ENCODE data around the gene RILPL1. TPM values are rescaled to one million over a fixed set of nuclear protein-coding genes. Genes with fewer than 3 reads are reported as not detected.

RILPL1 gene
- total RNA-seq, 1 experiment from 2014 or later: 9.7 TPM

DNA sequence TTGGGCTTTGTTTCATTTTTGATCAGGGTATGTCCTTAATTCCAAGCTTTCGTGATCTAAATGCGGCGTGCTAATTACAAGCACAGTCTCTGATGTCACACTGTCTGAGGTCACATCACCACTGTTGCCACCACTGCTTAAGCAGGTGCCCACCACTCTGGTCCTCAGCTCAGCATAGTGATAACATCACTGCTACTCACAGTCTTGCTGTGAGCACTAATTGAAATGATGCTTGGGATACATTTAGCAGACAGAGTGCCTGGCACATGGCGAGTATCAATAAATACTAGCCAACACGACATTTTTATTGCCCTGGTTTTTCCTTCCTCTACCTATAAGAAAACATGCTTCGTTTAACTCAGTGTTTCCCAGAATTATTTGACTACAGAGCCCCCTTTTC, 104.9 kb downstream of the RILPL1 start:
- DNase-seq: no peak
- Mint-ChIP-seq H3K27ac (ENCODE audit: unreplicated experiment) (no peak overlapping the region), H3K4me1 (ENCODE audit: low read depth, unreplicated experiment) (no peaks in the 10 kb centered on the region), H3K4me3 (ENCODE audit: low read depth, unreplicated experiment) (no peak overlapping the region), H3K36me3 (ENCODE audit: insufficient read depth, unreplicated experiment) (peaks cover 5% of the 10 kb centered on the region), H3K27me3 (ENCODE audit: unreplicated experiment) (no peaks in the 10 kb centered on the region), H3K9me3 (ENCODE audit: low read depth, unreplicated experiment) (no peaks in the 10 kb centered on the region)
- intact Hi-C loops (cut with micrococcal nuclease; ENCODE audit: unreplicated experiment): no loop called here
- CTCF ChIA-PET: no interaction called here
- no TSS peak for BruUV-seq (replicated peaks)
- TF ChIP-seq, protein P1, sequence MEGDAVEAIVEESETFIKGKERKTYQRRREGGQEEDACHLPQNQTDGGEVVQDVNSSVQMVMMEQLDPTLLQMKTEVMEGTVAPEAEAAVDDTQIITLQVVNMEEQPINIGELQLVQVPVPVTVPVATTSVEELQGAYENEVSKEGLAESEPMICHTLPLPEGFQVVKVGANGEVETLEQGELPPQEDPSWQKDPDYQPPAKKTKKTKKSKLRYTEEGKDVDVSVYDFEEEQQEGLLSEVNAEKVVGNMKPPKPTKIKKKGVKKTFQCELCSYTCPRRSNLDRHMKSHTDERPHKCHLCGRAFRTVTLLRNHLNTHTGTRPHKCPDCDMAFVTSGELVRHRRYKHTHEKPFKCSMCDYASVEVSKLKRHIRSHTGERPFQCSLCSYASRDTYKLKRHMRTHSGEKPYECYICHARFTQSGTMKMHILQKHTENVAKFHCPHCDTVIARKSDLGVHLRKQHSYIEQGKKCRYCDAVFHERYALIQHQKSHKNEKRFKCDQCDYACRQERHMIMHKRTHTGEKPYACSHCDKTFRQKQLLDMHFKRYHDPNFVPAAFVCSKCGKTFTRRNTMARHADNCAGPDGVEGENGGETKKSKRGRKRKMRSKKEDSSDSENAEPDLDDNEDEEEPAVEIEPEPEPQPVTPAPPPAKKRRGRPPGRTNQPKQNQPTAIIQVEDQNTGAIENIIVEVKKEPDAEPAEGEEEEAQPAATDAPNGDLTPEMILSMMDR (IDR thresholded peaks at IDR 0.05; ENCODE audit: unreplicated experiment): no peak

DNA sequence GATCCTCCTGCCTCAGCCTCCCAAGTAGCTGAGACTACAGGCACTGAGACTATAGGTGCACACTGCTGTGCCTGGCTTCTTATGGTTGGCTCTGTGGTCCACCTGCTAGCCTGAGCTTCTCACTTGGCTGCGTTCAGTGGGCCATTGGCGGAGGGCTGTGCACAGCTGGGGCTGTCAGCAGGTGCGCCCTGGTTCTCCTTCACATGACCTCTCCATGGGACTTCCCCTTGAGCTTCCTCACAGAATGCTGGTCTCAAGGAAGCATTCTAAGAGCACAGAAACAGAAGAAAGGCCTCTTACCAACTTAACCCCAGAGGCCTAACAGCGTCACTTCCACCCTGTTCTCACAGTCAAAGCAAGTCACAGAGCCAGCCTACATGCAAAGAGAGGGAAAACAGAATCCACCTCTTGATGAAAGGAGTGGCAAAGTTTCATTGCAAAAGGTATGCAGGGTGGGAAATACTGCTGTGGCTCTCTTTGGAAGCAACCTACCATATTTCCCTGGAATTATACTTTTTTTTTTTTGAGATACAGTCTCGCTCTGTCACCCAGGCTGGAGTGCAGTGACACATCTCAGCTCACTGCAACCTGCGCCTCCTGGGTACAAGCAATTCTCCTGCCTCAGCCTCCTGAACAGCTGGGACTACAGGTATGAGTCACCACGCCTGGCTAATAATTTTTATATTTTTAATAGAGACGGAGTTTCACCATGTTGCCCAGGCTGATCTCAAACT, 106.3 kb downstream of the RILPL1 start:
- CTCF ChIA-PET: no interaction called here
- H3K4me1 Mint-ChIP-seq (ENCODE audit: low read depth, unreplicated experiment): no peaks in the 10 kb centered on the region
- no peaks in the 10 kb centered on the region for H3K27me3 Mint-ChIP-seq (ENCODE audit: unreplicated experiment)
- intact Hi-C loops (cut with micrococcal nuclease; ENCODE audit: unreplicated experiment): no loop called here
- no peak overlapping the region for H3K4me3 Mint-ChIP-seq (ENCODE audit: low read depth, unreplicated experiment)
- no TSS peak for BruUV-seq (replicated peaks)
- TF ChIP-seq, protein P1 (IDR thresholded peaks at IDR 0.05; ENCODE audit: unreplicated experiment): no peak
- H3K36me3 Mint-ChIP-seq (ENCODE audit: insufficient read depth, unreplicated experiment): peaks cover 5% of the 10 kb centered on the region
- no peak for DNase-seq
- no peaks in the 10 kb centered on the region for H3K9me3 Mint-ChIP-seq (ENCODE audit: low read depth, unreplicated experiment)
- H3K27ac Mint-ChIP-seq (ENCODE audit: unreplicated experiment): no peak overlapping the region

DNA sequence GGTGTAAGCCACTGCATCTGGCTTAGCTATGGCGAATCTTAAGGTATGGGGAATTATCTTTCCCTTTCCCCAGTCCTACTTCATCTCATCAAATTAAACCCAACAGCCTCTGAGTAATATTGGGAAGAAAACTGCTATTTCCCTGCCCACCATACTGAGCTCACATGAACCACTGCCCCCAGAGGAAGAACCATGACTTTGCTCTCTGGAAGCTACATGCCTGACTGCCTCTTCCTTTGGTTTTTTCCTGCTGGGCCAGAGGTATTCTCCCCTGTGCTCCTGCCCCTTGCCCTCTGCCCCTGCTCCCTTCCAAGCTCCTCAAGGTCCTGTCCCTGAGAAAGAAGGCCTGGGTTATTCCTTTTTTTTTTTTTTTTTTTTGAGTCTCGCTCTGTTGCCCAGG, 112.2 kb downstream of the RILPL1 start:
- no peaks in the 10 kb centered on the region for H3K27me3 Mint-ChIP-seq (ENCODE audit: unreplicated experiment)
- H3K36me3 Mint-ChIP-seq (ENCODE audit: insufficient read depth, unreplicated experiment): no peaks in the 10 kb centered on the region
- CTCF ChIA-PET: interaction anchor here (0.7 kb wide), 1 partner anchor 653 kb away, joined by 3 read pairs; no protein-coding TSS in a partner anchor
- no peak overlapping the region for H3K4me3 Mint-ChIP-seq (ENCODE audit: low read depth, unreplicated experiment)
- no peak overlapping the region for H3K27ac Mint-ChIP-seq (ENCODE audit: unreplicated experiment)
- BruUV-seq (replicated peaks): no TSS peak
- no peaks in the 10 kb centered on the region for H3K9me3 Mint-ChIP-seq (ENCODE audit: low read depth, unreplicated experiment)
- H3K4me1 Mint-ChIP-seq (ENCODE audit: low read depth, unreplicated experiment): no peaks in the 10 kb centered on the region
- TF ChIP-seq, protein P1 (IDR thresholded peaks at IDR 0.05; ENCODE audit: unreplicated experiment): no peak
- DNase-seq: no peak
- intact Hi-C loops (cut with micrococcal nuclease; ENCODE audit: unreplicated experiment): no loop called here

Small RNA genes within 50 kb of the gene (microRNA-seq; reads per million reads assigned to microRNA genes)
- not detected for gene MIR3908

Other genes with a start within 250 kb of the RILPL1 start
- gene SBNO1, start 168.9 kb downstream of the RILPL1 start, total RNA-seq (2022): 60.8 and 62.7 TPM in 2 replicates
- 83.5 and 92.6 TPM in 2 replicates for gene KMT5A, start 149.6 kb downstream of the RILPL1 start, total RNA-seq (2022)
- gene RILPL2, start 97.0 kb downstream of the RILPL1 start, total RNA-seq (2022): 2.4 and 2.8 TPM in 2 replicates
- 26.9 and 34.9 TPM in 2 replicates for gene SNRNP35, start 75.6 kb downstream of the RILPL1 start, total RNA-seq (2022)
- gene TMED2, start 50.8 kb upstream of the RILPL1 start, total RNA-seq (2022): 459 and 461 TPM in 2 replicates
- gene DDX55, start 68.4 kb upstream of the RILPL1 start, total RNA-seq (2022): 52.7 TPM in 2 replicates
- gene EIF2B1, start 100.0 kb upstream of the RILPL1 start, total RNA-seq (2022): 57.0 and 63.6 TPM in 2 replicates
- gene GTF2H3, start 100.1 kb upstream of the RILPL1 start, total RNA-seq (2022): 59.8 and 66.5 TPM in 2 replicates
- 9.0 and 11.5 TPM in 2 replicates for gene TCTN2, start 137.4 kb upstream of the RILPL1 start, total RNA-seq (2022)
- 37.8 and 41.0 TPM in 2 replicates for gene ATP6V0A2, start 178.6 kb upstream of the RILPL1 start, total RNA-seq (2022)
- gene DNAH10, start 228.6 kb upstream of the RILPL1 start, total RNA-seq (2022): 0.14 and 0.20 TPM in 2 replicates

Measured in Calu3 (cell line).